GDM1 (cell line): Measurements from ENCODE around the gene ANKRD55.
"Not testable (repeated sequence)": the region's sequence is repeated elsewhere in the genome, so short reads cannot be mapped to it uniquely, and the experiment has no call there.

ENCODE experiments used
- DNase-seq: peaks from one replicate; lab custom pipeline; 2025; lab: John Stamatoyannopoulos, UW

Gene ANKRD55

GRCh38 chr5:56253126-56253525, 20.0 kb upstream of the ANKRD55 start:
- DNase-seq: no peak

DNA sequence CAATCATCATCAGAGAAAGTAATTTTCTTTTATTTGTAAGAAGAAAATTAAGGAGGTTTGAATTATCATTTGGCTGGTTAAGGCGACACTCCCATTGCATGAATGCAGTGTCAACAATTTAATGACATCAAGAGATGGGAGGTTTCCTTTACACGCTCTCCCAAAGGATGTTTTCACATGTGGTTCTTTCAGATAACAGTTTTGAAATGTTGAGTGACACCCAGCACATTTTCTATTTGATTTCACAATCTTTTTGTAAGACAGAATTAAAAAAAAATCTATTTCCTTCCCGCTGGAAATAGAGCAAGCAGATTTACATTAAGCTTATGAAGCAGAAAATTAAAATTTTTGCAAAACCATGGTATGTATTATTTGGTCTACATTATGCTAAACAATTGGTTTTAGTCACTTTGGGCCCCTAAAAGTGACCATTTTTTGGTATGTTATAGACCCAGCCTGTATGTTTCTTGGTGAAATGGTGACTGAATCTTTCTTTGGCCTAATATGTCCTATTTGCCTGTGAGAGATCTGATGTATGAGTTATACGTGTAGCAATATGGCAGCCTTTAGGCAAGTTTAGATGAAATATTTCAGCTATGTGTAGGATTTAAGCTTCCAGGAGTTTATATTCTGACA, 18.9 kb upstream of the ANKRD55 start:
- no peak for DNase-seq

DNA sequence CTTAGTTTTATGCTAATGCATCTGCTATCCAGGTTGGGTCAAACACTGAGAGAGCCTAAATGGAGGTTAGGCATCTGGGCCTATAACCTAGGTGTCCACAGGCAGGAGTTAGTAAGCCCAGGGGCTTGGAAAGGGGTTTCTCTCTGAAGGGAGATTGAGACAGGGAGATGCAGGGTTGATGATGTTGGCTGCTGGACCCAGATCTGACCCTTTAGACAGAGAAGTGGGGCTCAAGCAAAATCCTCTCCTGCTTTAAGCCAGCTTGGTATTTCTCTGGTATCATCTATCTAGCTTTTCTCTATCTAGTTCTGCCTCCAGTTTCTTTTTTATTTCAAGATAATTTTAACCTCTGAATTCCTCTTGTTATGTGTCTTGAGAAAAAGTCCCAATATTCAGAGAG, 18.3 kb upstream of the ANKRD55 start:
- no peak for DNase-seq

DNA sequence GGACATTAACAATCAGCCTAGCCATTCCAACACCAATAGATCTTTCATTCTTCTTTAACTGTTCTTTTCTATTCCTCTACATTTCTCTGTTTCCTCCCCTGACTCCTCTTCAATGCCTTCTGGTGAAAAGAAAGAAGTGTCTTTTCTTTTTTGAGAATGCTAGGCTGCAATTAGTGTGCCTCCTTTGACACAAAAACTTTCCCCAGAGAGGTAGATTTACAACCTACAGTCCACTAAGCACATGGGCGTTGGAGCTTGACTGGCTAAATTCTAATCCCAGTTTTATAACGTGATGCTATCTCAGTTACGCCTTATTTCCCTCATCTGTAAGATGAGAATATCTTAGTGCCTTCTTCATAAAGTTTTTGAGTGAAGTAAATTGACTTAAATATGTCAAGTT, 16.9 kb upstream of the ANKRD55 start:
- no peak for DNase-seq

- DNase-seq: not testable (repeated sequence)
These were observed 16.0 kb upstream of the ANKRD55 start for GRCh38 chr5:56249085-56249484.

- no peak for DNase-seq
These were observed 14.5 kb upstream of the ANKRD55 start for GRCh38 chr5:56247592-56247991.

DNA sequence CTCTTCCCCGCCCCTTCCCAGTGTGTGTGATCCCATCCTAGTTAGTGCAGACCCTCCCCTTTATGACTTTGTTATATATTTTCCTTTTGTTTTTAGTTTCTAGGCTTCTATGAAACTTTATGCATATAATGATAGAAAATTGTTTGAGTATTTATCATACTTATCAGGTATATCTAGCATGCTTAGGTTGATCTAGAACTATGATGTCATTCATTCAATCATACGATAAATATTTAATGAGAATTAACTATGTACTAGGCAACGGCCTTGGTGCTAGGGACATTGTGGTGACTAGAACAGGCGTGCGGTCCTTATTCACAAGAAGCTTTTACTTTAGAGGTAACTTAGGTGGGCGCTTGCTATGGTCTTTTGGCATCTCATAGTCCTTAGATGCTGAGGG, 13.6 kb upstream of the ANKRD55 start:
- no peak for DNase-seq

DNA sequence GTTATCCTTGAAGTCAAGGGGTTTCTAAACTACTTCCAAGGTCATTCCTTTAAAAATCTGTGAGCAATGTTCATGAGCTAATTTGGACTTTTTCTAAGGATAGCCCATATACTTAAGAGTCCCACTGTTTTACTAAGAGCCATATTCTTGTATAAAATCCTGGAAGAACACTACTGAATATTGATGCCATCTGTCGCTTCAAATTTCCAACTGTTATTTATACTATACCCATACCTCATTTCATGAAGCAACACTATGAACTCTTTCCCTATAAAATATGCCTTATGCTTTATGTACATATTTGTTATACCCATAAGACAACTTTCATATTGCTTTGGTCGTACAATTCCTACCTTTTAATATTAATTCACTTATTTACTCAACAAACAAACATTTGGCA, 12.4 kb upstream of the ANKRD55 start:
- no peak for DNase-seq

DNA sequence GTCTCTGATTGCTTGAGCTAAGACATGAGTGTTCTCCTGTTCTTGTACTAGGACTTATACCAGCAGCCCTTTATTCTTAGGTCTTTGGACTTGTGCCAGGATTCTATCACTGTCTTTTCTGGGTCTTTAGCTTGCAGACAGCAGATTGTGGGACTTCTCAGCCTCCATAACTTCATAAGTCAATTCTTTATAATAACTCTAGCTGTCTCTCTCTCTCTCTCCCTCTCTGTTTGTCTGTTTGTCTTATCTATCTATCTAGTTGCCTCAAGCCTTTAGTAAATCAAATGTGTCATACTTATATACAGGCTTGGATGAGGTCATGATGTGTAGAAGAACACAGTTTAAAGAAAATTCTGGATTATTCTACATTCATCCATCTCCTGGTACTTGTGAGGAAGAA, 11.5 kb upstream of the ANKRD55 start:
- no peak for DNase-seq

GRCh38 chr5:56242271-56242670, 9.1 kb upstream of the ANKRD55 start:
- not testable (repeated sequence) for DNase-seq

DNA sequence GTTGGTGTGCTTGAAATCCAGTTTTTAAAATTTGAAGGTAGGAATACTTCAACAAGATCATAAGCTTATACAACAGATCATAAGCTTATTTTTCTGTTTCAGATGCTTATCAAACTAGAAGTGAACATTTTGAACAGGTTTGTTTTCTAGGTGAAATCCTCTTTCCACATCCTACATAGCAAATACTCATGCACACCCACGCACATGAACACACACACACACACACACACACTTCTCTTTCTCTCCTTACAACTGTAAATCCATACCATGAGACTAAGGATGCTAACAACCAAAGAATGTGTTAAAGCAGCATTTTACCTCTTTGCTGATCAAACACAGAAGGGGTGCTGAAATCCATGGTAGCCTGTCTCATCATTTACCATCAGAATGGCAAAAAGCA, 592 bp downstream of the ANKRD55 start:
- DNase-seq: no peak

DNA sequence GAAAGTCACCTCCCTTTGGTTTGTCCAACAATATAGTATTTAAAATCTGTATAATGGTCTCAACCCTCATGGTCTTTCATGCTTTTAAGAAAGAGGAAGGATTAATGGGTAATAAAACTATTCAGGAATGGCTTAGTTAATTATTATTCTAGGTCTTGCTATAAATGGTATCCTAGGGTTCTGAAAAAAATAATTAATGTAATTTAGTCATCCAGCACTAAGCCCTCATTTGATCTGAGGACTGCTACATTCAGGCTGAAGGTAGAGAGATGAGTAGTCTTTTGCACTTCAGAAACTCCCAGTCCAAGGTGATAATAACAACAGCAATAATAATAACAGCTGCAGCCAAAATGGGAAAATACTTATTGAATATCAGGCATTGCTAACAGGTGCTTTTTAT, 2.6 kb downstream of the ANKRD55 start:
- no peak for DNase-seq

GRCh38 chr5:56229111-56229510, 4.0 kb downstream of the ANKRD55 start:
- no peak for DNase-seq

DNA sequence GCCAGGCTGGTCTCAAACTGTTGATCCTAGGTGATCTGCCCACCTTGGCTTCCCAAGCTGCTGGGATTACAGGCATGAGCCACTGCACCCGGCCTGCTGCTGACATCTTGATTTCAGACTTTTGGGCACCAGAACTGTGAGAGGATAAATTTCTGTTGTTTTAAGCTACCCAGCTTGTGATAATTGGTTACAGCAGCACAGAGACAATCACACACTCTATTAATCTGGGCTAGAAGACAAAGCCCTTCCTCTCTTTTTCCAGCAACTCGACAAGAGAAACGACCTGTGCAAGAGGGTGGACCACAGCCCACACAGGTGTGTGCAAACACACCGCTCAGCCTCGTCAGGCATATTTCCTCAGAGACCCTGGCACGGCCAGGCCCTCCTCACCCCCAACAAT, 4.5 kb downstream of the ANKRD55 start:
- DNase-seq: no peak

- no peak for DNase-seq
These were observed 5.4 kb downstream of the ANKRD55 start for GRCh38 chr5:56227691-56228090.

GRCh38 chr5:56223298-56223697, 9.8 kb downstream of the ANKRD55 start:
- DNase-seq: not testable (repeated sequence)

DNA sequence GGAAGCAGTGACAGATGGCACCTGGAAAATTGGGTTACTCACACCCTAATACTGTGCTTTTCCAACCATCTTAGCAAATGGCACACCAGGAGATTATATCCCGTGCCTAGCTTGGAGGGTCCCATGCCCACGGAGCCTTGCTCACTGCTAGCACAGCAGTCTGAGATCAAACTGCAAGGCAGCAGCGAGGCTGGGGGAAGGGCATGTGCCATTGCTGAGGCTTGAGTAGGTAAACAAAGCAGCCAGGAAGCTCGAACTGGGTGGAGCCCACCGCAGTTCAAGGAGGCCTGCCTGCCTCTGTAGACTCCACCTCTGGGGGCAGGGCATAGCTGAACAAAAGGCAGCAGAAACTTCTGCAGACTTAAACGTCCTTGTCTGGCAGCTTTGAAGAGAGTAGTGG, 11.5 kb downstream of the ANKRD55 start:
- not testable (repeated sequence) for DNase-seq

GRCh38 chr5:56215019-56215830, 17.9 kb downstream of the ANKRD55 start:
- no peak for DNase-seq

GRCh38 chr5:56213886-56214535, 19.1 kb downstream of the ANKRD55 start:
- DNase-seq: not testable (repeated sequence)

- no peak for DNase-seq
These were observed 20.8 kb downstream of the ANKRD55 start for GRCh38 chr5:56212130-56212879.

DNA sequence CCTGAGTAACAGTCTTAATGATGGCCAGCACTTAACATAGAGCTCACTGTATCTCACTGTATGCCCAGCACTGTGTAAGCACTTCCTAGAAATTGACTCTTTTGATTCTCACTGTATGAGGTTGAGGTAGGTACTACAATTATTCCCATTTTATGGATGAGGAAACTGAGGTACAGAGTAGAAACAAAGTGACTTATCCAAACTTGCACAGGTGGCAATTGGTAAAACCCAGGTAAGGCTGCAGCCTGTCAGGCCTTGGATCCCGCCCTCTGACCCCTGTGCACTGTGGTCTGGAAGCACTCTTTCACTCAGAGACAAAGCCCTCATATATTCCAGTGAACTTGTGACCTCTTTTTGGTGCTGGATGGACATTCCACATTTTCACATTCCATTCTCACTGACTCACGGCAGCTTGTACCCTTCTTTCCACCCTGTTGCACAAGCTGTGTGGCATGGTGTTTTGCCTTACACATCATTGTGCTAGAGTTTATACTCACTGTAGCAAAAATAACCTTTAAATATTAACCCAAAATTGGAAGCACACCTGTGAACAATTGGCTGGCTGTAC, 21.7 kb downstream of the ANKRD55 start:
- no peak for DNase-seq

DNA sequence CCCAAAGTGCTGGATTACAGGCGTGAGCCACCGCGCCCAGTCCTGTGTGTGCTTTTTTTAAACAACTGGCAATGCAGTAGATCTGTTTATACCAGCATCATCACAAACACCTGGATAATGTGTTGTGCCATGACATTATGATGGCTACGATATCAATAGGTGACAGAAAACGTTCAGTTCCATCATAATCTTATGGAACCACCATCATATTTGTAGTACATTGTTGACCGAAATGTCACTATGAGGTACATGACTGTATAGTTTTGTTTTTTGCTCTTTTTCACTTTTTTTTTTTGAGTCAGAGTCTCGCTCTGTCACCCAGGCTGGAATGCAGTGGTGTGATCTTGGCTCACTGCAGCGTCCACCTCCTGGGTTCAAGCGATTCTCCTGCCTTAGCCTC, 24.4 kb downstream of the ANKRD55 start:
- no peak for DNase-seq
